ENCODE data around the gene MMP2.

- TF ChIP-seq CTCF (IDR thresholded peaks at IDR 0.05) (no peak), POLR2A (IDR thresholded peaks at IDR 0.05) (no peak)
Observed at GRCh38 chr16:55454861-55455260, 24.1 kb upstream of the MMP2 start.

Data from right lobe of liver (tissue), 4 donors.